ENCODE measurements around the gene ABCC8. TPM values are rescaled to one million over a fixed set of nuclear protein-coding genes. Genes with fewer than 3 reads are reported as not detected.

ABCC8 gene
- total RNA-seq, 4 donors from 2014 or later, result 0.23 to 1.9 (median 0.62) TPM; not detected in 1

DNA sequence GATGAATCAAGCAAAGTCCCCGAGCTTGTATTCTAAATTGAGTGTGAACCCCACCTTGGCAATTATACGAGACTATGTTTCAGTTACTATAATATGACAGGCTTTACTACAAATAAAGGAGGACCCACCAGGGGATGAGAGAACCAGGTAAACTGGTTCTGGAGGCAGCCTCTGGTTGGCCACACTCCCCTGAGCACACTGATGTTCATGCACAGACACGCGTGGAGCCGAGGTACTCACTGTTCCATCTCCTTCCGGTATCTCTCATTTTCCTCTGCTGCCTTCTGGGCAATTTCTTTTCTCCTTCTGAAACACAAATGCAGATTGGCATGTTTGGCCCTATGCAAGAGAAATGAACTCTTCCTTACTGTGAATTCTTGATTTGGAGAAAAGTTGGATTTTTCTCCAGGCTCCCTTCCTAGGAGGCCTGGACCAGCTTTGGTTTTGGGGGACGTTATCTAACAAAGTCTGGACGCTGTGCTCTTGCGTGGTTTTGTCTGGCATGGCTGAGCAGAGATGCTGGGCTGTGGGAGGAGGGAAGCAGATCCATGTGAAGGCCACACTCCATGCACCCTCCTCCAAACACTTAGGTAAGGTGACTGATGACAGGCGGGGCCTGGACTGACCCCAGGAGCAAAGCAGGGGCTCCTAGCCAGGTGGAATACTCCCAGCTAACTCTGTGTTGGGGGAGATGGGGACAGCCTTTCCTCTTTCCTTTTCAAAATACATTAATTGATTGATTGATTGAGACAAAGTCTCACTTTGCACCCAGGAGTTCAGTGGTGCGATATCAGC is 44.7 kb upstream of the ABCC8 start:
- Histone ChIP-seq H3K9me3 (no peaks in the 10 kb centered on the region), H3K4me3 (no peak overlapping the region), H3K36me3 (no peaks in the 10 kb centered on the region), H3K27ac (no peak overlapping the region), H3K27me3 (peaks cover 3% of the 10 kb centered on the region), H3K4me1 (no peaks in the 10 kb centered on the region)
- no peak for ATAC-seq
- 91 to 100% methylated on average over 4 to 7 of the region's 11 CpGs for WGBS, 2 donors (ENCODE audit: low coverage in 1 of 2)
- TF ChIP-seq, protein P1, sequence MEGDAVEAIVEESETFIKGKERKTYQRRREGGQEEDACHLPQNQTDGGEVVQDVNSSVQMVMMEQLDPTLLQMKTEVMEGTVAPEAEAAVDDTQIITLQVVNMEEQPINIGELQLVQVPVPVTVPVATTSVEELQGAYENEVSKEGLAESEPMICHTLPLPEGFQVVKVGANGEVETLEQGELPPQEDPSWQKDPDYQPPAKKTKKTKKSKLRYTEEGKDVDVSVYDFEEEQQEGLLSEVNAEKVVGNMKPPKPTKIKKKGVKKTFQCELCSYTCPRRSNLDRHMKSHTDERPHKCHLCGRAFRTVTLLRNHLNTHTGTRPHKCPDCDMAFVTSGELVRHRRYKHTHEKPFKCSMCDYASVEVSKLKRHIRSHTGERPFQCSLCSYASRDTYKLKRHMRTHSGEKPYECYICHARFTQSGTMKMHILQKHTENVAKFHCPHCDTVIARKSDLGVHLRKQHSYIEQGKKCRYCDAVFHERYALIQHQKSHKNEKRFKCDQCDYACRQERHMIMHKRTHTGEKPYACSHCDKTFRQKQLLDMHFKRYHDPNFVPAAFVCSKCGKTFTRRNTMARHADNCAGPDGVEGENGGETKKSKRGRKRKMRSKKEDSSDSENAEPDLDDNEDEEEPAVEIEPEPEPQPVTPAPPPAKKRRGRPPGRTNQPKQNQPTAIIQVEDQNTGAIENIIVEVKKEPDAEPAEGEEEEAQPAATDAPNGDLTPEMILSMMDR (IDR thresholded peaks at IDR 0.05), result no peak
- TF ChIP-seq EP300 (IDR thresholded peaks at IDR 0.05), result no peak

DNA sequence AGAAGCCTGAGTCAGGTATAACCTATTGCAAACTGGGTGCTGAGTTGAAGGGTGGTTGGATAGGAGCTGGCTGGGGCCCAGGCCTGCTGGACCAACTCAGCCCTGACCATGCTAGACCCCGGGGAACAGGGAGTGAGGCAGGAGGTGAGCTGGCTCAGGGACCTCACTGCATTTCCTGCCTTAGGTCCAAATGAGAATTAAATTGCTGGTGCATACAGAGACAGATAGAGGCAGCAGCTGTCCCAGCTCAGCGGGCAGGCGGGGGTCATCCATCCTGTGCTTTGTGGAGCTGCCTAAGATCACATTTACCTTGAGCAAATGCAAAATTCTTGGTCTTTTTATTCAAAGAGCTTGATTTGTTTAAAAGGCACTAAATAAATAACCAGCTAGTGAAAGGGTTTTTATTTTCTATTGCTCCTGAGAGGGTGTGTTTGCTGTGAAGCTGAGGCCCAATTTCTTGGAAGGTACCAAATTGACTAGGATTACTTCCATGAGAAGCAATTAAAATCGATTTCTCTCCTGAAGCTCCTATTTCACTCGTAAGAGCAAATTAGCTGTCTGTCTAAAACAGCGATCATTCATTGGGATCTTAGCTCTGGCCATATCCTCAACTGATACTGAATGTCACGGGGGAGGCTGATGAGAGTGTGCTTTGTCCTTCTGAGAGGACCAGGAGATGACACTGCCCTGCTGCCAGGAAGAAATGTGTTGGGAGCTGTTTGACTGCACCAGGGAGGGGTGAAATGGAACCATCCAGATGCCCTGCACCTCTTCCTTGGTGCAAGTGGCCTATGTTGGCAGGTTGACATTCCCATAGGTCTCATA is 42.6 kb upstream of the ABCC8 start:
- Histone ChIP-seq H3K4me1 (no peaks in the 10 kb centered on the region), H3K27me3 (no peaks in the 10 kb centered on the region), H3K36me3 (no peaks in the 10 kb centered on the region), H3K9me3 (no peaks in the 10 kb centered on the region), H3K4me3 (no peak overlapping the region), H3K27ac (no peak overlapping the region)
- TF ChIP-seq EP300 (IDR thresholded peaks at IDR 0.05) (no peak), POLR2A (IDR thresholded peaks at IDR 0.05) (no peak), POLR2AphosphoS5 (IDR thresholded peaks at IDR 0.05) (no peak)
- TF ChIP-seq, protein P1 (IDR thresholded peaks at IDR 0.05), result no peak
- WGBS, 2 donors (ENCODE audit: low coverage in 1 of 2), result 64 to 80% methylated on average over 5 to 7 of the region's 7 CpGs
- no peak for ATAC-seq

DNA sequence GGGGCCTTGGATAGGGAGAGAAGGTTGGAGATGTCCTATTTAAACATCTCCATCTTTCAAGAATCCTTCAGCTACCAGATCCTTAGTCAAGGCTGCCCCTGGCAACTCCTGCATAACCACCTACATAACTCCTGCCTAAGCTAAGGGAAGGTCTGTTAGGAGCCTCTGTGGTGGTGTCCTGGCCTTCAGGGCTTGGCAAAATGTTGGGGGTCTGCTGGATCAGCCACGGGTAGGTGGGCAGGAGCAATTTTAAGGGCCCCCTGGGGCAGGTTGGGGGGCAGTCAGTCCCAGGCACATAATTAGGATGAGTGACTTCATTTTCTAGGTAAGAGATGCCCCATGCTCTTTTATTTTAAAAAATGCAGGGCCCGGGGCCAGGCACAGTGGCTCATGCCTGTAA is 41.7 kb upstream of the ABCC8 start:
- no peak overlapping the region for H3K4me3 ChIP-seq
- no peaks in the 10 kb centered on the region for H3K9me3 ChIP-seq
- TF ChIP-seq POLR2AphosphoS5 (IDR thresholded peaks at IDR 0.05) (no peak), EP300 (IDR thresholded peaks at IDR 0.05) (no peak), POLR2A (IDR thresholded peaks at IDR 0.05) (no peak)
- TF ChIP-seq, protein P1 (IDR thresholded peaks at IDR 0.05), result no peak

DNA sequence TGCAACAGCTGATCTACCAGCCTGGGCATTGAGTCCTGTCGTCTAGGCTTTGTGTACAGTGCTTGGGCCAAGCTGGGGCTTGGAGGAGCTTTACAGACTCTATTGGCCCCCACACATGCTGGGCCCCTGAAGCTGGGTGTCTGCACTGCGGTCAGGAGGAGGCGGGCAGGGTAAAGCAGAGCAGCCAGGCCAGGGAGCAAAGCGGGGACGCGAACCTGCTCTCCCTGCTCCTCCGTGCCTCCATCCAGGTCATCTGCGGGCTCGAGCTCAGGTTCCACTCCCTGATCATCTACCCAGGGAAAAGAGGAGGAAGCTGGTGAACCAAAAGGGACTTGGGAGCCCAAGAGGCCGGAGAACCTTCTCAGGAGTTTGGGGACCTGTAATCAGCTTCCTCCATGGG is 40.5 kb upstream of the ABCC8 start:
- Histone ChIP-seq H3K4me3 (no peak overlapping the region), H3K4me1 (no peaks in the 10 kb centered on the region), H3K36me3 (no peaks in the 10 kb centered on the region), H3K9me3 (no peaks in the 10 kb centered on the region), H3K27me3 (no peaks in the 10 kb centered on the region), H3K27ac (no peak overlapping the region)
- WGBS, 2 donors (ENCODE audit: low coverage in 1 of 2), result 100% methylated on average over 1 to 4 of the region's 10 CpGs
- TF ChIP-seq EP300 (IDR thresholded peaks at IDR 0.05) (no peak), POLR2A (IDR thresholded peaks at IDR 0.05) (no peak), POLR2AphosphoS5 (IDR thresholded peaks at IDR 0.05) (no peak)
- TF ChIP-seq, protein P1 (IDR thresholded peaks at IDR 0.05), result no peak
- ATAC-seq, result no peak

More for the DNA sequence above, 41.7 kb upstream of the ABCC8 start:
- Histone ChIP-seq H3K36me3 (no peaks in the 10 kb centered on the region), H3K4me1 (no peaks in the 10 kb centered on the region), H3K27me3 (no peaks in the 10 kb centered on the region), H3K27ac (no peak overlapping the region)
- no peak for ATAC-seq
- no CpG with 5 or more reads among the region's 2 CpGs for WGBS, 2 donors (ENCODE audit: low coverage in 1 of 2)
